Loucy (cell line): ENCODE results near the gene NOL4.

Experiments used
- H2AFZ ChIP-seq: fragments of 200-600 bp; sonication (generic); 2 replicates; pipeline ENCODE4 v1.6.0; 2016; ENCODE audit warnings: antibody characterized with exemption, mild to moderate bottlenecking, low read length, moderate library complexity
- H3F3A ChIP-seq: fragments of 200-600 bp; 2 replicates; pipeline ENCODE4 v1.6.0; 2016; ENCODE audit warnings: antibody characterized with exemption, low read depth, mild to moderate bottlenecking
- H3K27me3 ChIP-seq: fragments of 200-600 bp; sonication (generic); 2 replicates; pipeline ENCODE4 v1.6.1; 2014; ENCODE audit warnings: low read length, mild to moderate bottlenecking; ENCODE audit not compliant: insufficient read depth, poor library complexity, severe bottlenecking
- H3K36me3 ChIP-seq: fragments of 200-600 bp; sonication (generic); 2 replicates; pipeline ENCODE4 v1.6.1; 2016; ENCODE audit warnings: low read length; ENCODE audit not compliant: insufficient read depth
- H3K4me1 ChIP-seq: fragments of 200-600 bp; sonication (generic); 2 replicates; pipeline ENCODE4 v1.5.1; 2014; ENCODE audit warnings: low read length, mild to moderate bottlenecking; ENCODE audit not compliant: insufficient read depth, poor library complexity, severe bottlenecking
- H3K4me2 ChIP-seq: fragments of 200-600 bp; sonication (generic); 2 replicates; pipeline ENCODE4 v1.6.0; 2014; ENCODE audit warnings: antibody characterized with exemption, low read length, low read depth, mild to moderate bottlenecking; ENCODE audit not compliant: poor library complexity, severe bottlenecking
- H3K4me3 ChIP-seq: fragments of 200-600 bp; sonication (generic); 2 replicates; pipeline ENCODE4 v1.5.1; 2014; ENCODE audit warnings: low read length, mild to moderate bottlenecking, mixed read lengths; ENCODE audit not compliant: poor library complexity, severe bottlenecking
- H3K79me2 ChIP-seq: fragments of 200-600 bp; sonication (generic); 2 replicates; pipeline ENCODE4 v1.6.1; 2014; ENCODE audit warnings: low read length; ENCODE audit not compliant: insufficient read depth
- H3K9ac ChIP-seq: fragments of 200-600 bp; sonication (generic); 2 replicates; pipeline ENCODE4 v1.6.0; 2014; ENCODE audit warnings: mild to moderate bottlenecking, low read depth, low read length, moderate library complexity; ENCODE audit not compliant: poor library complexity, severe bottlenecking
- H3K9me2 ChIP-seq: fragments of 200-600 bp; sonication (generic); replicated peaks from 2 replicates; pipeline ENCODE4 v1.6.1; 2016; ENCODE audit warnings: low read depth, low read length, mixed read lengths
- H3K9me3 ChIP-seq: fragments of 200-600 bp; sonication (generic); 2 replicates; pipeline ENCODE4 v1.6.1; 2014; ENCODE audit warnings: mild to moderate bottlenecking, antibody characterized with exemption, low read length, low read depth; ENCODE audit not compliant: insufficient read depth
- H4K20me1 ChIP-seq: fragments of 200-600 bp; sonication (generic); 2 replicates; pipeline ENCODE4 v1.6.0; 2014; ENCODE audit warnings: antibody characterized with exemption, low read length, mild to moderate bottlenecking; ENCODE audit not compliant: insufficient read depth, poor library complexity, severe bottlenecking
- EZH2phosphoT487 ChIP-seq: fragments of 200-600 bp; IDR thresholded peaks from 2 replicates; pipeline ENCODE4 v1.6.1; 2018; ENCODE audit warnings: antibody characterized with exemption, mild to moderate bottlenecking, moderate library complexity, borderline replicate concordance
- TF ChIP-seq, protein P1 (sequence below): fragments of 200-600 bp; sonication (generic); conservative IDR thresholded peaks from 2 replicates; pipeline ENCODE4 v1.5.1; 2014; ENCODE audit warnings: mild to moderate bottlenecking, antibody characterized with exemption, low read length

Gene NOL4

DNA sequence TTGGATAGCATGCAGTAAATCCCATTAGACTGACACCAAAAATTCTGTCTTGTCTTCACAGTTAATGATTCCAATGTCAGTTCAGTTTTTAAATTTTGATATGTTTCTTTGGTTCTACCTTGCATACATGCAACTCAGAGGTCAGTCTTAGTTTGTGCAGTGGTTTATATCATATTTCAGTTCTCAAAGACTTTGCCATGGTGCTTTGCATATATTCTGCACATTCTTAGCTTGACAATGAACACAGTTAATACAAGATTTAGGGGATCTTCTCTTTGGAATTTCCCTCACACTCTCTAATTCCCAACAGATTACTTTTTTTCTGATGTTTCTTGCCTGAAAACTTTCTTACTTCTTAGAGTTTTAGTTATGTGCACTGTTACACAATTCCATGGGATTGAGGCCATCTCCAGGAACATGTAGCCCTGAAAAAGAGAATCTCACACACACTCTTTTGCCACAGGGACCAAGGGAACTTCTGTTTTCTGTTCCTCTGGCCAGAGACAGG is 17.3 kb downstream of the NOL4 start:
- no peak overlapping the region for H3K9ac ChIP-seq
- no peaks in the 10 kb centered on the region for H3K4me1 ChIP-seq
- TF ChIP-seq, protein P1, sequence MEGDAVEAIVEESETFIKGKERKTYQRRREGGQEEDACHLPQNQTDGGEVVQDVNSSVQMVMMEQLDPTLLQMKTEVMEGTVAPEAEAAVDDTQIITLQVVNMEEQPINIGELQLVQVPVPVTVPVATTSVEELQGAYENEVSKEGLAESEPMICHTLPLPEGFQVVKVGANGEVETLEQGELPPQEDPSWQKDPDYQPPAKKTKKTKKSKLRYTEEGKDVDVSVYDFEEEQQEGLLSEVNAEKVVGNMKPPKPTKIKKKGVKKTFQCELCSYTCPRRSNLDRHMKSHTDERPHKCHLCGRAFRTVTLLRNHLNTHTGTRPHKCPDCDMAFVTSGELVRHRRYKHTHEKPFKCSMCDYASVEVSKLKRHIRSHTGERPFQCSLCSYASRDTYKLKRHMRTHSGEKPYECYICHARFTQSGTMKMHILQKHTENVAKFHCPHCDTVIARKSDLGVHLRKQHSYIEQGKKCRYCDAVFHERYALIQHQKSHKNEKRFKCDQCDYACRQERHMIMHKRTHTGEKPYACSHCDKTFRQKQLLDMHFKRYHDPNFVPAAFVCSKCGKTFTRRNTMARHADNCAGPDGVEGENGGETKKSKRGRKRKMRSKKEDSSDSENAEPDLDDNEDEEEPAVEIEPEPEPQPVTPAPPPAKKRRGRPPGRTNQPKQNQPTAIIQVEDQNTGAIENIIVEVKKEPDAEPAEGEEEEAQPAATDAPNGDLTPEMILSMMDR: no peak
- TF ChIP-seq EZH2phosphoT487: no peak
- H3K9me2 ChIP-seq: no peaks in the 10 kb centered on the region
- H2AFZ ChIP-seq: no peak overlapping the region
- H3K36me3 ChIP-seq: no peaks in the 10 kb centered on the region
- H3K9me3 ChIP-seq: no peaks in the 10 kb centered on the region
- no peaks in the 10 kb centered on the region for H3K27me3 ChIP-seq
- no peak overlapping the region for H3K4me3 ChIP-seq
- no peaks in the 10 kb centered on the region for H4K20me1 ChIP-seq
- H3K4me2 ChIP-seq: no peak overlapping the region
- no peaks in the 10 kb centered on the region for H3K79me2 ChIP-seq
- no peaks in the 10 kb centered on the region for H3F3A ChIP-seq

DNA sequence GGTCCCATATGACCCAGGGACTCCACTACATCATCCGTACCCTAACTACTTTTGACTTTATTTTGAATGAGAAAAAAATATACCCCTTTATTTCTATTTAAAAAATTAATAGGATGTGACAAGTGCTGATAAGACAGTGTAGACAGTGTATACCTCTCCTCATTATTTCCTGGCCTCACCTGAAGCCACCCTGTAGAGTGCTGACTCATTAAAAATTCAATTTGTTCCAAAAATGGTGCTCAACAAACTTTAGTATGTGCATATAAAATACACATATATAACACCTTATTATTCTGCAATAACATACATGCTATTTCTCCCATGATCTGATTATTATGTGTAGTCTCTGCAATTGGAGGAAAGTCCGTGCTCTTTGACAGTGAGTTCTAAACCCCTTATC is 20.8 kb downstream of the NOL4 start:
- no peaks in the 10 kb centered on the region for H3F3A ChIP-seq
- H2AFZ ChIP-seq: no peak overlapping the region
- H3K9me3 ChIP-seq: no peaks in the 10 kb centered on the region
- H3K9me2 ChIP-seq: no peaks in the 10 kb centered on the region
- no peaks in the 10 kb centered on the region for H3K36me3 ChIP-seq
- H3K4me1 ChIP-seq: no peaks in the 10 kb centered on the region
- H3K27me3 ChIP-seq: no peaks in the 10 kb centered on the region
- TF ChIP-seq, protein P1: no peak
- TF ChIP-seq EZH2phosphoT487: no peak
- H3K4me2 ChIP-seq: no peak overlapping the region
- no peak overlapping the region for H3K4me3 ChIP-seq
- H4K20me1 ChIP-seq: no peaks in the 10 kb centered on the region
- H3K79me2 ChIP-seq: no peaks in the 10 kb centered on the region
- H3K9ac ChIP-seq: no peak overlapping the region

DNA sequence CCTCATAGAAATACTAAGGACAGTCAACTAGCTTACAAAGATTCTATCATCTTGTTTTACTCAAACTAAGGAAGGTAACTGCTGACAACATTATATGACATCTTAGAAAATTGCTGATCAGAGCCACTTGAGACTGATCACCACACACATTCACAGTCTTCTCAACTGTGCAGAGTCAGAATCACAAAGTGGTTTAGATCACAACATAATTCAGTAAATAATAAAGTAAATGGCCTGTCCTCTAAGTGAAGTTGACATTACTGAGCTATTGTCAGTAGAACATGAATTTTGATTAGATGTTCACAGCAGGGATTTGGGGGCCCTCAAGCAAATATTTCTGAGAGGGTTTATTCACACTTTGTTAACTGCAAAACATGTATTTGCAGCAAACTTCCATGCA is 28.5 kb downstream of the NOL4 start:
- Histone ChIP-seq H3K36me3 (no peaks in the 10 kb centered on the region), H3K4me3 (no peak overlapping the region), H2AFZ (no peak overlapping the region), H3K9me2 (no peaks in the 10 kb centered on the region), H3K4me1 (no peaks in the 10 kb centered on the region), H3K9me3 (no peaks in the 10 kb centered on the region), H3K9ac (no peak overlapping the region), H3K4me2 (no peak overlapping the region), H3K27me3 (no peaks in the 10 kb centered on the region), H4K20me1 (no peaks in the 10 kb centered on the region), H3F3A (no peaks in the 10 kb centered on the region), H3K79me2 (no peaks in the 10 kb centered on the region)
- TF ChIP-seq, protein P1: no peak
- no peak for TF ChIP-seq EZH2phosphoT487
